ENCODE results near the gene VAMP5.
"Not testable (repeated sequence)": the region's sequence is repeated elsewhere in the genome, so short reads cannot be mapped to it uniquely, and the experiment has no call there.

Gene VAMP5

DNA sequence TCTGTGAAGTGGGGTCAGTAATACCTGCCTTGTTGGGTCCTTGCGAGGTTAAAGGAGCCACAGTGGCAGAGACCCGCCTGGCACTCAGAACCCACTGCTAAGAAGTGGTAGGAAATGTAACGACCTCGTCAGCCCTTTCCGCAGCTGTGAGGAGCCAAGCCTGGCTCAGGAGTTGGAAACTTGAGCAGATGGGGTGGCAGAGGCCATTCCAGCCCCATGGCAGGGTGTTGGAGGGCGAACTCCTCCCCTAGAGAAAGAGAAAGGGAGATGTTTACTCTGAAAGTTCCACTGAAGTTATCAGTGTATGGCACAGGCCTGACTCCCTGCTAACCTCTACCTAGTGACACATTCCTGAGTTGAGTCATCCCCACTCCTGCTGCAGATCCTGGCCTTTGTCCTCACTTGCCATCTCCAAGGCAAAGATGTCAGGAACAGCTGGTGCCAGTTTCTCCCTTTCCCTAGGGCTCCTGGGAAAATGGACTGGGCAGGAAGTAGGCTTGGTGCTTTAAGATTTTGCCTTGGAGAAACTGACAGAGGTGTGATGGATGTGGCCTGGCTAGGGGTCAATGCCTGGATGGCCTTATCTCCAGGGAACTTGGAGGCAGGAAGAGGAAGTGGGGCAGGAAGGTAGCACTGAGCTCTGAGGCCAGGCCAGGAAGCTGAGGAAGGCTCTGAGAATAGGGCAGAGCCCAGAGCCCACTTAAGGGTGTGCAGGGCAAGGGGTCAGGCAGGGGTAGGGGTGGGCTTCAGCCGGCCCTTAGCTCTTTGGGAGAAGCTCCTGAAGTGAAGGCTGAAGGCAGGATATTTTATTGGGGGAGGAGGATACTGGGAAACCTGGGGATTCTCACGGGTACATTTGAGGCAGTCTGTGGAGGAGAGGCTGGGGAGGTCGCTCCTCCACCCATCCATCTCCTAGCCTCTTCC is 888 bp downstream of the VAMP5 start:
- no peak for DNase-seq (ENCODE audit: low spot score)

DNA sequence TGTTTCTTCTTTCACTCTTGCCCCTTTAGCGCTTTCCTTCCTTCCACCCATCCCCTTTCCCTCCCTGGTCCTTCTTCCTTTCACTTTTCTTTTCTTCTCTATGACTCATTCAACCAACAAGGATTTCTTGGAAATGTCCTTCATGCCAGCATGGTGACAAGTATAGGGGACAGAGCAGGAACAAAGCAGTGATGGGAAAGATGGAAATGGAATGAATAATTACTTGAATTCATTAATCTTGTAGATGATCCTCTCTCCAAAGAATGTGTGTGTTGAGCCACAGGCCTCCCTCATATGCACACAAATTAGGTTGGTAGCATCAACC is 1.5 kb downstream of the VAMP5 start:
- no peak for DNase-seq (ENCODE audit: low spot score)

- no peak for DNase-seq (ENCODE audit: low spot score)
These were observed 4.0 kb downstream of the VAMP5 start for GRCh38 chr2:85588236-85588635.

DNA sequence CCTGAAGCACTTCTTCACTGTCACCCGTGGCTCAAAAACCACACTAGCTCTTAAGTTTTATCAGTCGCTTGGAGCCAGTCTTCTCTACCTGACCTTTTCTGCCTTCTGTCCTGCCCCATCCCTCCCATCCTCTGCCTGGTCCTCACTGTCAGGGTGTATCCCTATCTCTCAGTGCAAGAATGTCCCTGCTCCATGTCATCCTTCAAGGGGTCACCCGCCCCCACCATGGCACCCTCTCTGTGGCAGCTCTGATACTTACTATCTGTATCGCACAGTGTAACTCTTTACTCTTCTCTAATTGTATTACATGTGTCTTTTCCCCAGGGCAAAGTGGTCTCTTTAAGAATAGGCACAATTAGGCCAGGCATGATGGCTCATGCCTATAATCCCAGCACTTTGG is 4.4 kb downstream of the VAMP5 start:
- DNase-seq (ENCODE audit: low spot score), result no peak

GRCh38 chr2:85589181-85589580 is 5.0 kb downstream of the VAMP5 start:
- no peak for DNase-seq (ENCODE audit: low spot score)

- DNase-seq (ENCODE audit: low spot score), result no peak
These were observed 6.0 kb downstream of the VAMP5 start for GRCh38 chr2:85589982-85590791.

GRCh38 chr2:85590950-85591349 is 6.7 kb downstream of the VAMP5 start:
- DNase-seq (ENCODE audit: low spot score), result no peak

GRCh38 chr2:85591563-85591962 is 7.3 kb downstream of the VAMP5 start:
- DNase-seq (ENCODE audit: low spot score), result no peak

DNA sequence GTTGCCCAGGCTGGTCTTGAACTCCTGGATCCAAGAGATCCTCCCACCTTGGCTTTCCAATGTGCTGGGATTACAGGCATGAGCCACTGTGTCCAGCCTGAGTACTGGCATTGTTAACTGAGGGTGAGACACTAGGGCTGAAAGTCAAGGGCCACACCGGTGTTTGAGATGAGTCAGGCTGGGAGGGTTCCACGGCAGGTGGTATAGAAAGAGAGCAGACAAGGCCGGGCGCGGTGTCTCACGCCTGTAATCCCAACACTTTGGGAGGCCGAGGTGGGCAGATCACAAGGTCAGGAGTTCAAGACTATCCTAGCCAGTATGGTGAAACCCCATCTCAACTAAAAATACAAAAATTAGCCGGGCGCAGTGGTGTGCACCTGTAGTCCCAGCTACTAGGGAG is 8.1 kb downstream of the VAMP5 start:
- DNase-seq (ENCODE audit: low spot score), result not testable (repeated sequence)

DNA sequence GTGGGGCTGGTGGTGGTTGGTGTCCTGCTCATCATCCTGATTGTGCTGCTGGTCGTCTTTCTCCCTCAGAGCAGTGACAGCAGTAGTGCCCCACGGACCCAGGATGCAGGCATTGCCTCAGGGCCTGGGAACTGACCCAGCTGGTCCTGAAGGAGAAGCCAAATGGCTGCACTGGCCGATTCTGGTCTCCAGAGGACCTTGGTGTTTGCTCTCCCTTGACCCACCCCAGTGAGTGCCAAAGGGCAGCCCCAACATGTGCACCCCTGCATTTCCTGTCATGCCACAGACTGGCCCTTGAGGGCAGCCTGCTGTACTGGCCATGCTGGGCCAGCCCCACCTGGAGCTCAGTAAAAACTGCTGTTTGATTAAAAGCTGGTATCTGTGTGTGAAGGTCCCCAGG is 8.8 kb downstream of the VAMP5 start:
- no peak for DNase-seq (ENCODE audit: low spot score)

GRCh38 chr2:85594715-85595300 is 10.6 kb downstream of the VAMP5 start:
- DNase-seq (ENCODE audit: low spot score), result no peak

GRCh38 chr2:85595301-85596025 is 11.2 kb downstream of the VAMP5 start, which contains the start of gene RNF181:
Gene RNF181 (plus strand): TSS chr2:85595745. CDS start chr2:85595764, 19 bp downstream.
- DNase-seq (ENCODE audit: low spot score), result peak; percentile 99

DNA sequence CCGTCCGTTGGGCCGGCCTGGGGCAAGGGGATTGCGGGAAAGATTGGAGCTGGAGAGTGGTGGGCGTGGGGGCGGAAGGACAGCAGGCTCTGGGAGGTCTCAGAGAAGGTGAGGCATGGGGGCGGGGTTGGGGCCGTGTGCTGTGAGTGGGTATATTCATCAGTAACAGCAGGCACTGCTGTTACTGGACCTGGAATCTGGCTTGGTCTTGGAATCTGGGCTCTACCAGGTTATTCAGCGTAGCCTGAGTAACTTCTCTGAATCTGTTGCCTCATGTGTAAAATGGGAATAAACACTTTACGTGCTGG is 11.7 kb downstream of the VAMP5 start:
- DNase-seq (ENCODE audit: low spot score), result no peak

DNA sequence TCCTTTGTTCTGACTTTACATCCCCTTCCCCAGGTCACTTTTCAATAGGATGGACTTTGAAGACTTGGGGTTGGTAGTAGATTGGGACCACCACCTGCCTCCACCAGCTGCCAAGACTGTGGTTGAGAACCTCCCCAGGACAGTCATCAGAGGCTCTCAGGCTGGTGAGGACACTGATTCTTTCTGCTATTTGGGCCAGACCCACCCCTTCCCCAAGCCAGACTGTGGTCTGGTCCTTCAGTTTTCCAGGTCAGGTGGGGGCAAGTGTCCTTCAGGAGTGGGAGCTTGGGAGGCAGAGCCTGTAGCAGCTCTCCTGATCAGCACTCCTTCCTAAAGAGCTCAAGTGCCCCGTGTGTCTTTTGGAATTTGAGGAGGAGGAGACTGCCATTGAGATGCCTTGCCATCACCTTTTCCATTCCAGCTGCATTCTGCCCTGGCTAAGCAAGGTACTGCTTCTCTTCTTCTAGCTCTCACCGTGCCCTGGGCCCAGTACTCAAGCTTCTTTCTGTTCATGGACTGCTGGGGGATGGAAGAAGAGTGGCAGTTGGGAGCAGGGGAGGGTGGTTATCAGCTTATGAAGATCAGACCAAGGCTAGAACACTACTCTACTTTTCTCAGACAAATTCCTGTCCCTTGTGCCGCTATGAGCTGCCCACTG is 12.4 kb downstream of the VAMP5 start:
- no peak for DNase-seq (ENCODE audit: low spot score)

DNA sequence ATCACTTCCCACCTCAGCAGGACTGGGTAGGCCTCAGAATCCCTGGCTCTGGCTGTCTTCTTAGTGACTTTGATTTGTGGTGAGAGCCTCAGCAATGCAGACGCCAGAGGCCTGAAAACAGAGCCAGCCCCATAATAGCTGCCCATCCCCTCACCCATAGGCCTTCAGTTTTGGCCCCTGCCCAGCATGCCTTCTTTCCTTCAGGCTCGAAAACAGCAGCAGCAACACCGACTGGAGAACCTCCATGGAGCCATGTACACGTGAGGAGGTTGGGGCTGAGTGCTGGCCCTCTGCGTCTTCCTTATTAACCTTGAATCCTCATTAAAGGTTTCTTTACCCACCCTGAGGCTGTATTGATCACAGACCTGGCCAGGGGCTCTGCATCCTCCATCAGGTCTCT is 13.0 kb downstream of the VAMP5 start:
- DNase-seq (ENCODE audit: low spot score), result no peak

DNA sequence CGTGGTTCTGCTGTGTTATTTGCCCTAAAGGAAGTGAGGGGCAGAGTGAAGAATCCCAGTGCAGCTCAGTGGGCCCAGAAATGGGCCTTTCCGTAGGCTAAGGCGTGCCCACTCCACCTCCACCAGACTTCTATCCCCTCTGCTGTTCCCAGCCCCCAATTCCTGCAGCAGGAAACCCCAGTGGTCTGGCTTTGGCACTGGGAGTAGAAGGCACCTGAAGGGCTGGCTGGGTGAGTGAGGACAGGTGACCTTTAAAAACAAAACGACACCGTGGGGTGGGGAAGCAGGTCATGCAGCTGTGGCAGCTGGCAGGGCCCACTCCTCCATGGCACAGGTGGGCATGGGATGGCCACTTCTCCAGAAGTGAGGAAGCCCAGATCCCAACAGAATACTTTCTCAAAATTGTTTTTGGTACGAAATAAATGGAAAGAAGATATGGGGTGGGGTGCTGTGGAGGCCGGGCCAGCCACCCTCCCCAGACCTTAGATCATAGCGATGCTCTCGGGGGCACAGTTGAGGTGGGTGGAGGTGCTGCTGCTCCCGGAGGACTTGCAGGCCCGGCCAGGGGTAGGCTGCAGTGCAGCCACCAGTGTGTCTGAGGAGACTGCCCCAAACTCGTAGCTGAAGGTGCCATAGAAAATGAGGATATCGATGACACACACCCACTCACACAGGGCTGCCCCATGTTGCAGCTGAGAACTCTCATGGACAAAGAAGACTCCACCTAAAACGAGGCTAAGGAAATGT is 14.5 kb downstream of the VAMP5 start:
- no peak for DNase-seq (ENCODE audit: low spot score)

GRCh38 chr2:85599468-85600234 is 15.4 kb downstream of the VAMP5 start:
- no peak for DNase-seq (ENCODE audit: low spot score)

DNA sequence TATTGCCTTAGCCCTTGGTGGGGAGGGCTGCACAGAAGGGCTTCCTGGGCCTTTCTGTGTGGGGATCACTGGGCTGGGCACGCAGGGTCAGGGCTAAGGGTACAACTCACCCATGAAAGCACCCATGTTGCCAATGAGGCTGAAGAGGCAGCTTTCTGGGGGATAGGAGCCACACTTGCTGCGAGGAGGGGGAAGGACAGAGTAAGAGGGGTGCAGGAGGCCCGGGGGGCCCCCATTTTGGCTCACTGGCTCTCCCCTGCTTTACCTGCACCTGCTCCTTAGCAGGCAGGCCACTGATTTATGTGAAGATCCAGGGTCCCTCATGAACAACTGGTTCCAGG is 16.0 kb downstream of the VAMP5 start:
- DNase-seq (ENCODE audit: low spot score), result no peak

DNA sequence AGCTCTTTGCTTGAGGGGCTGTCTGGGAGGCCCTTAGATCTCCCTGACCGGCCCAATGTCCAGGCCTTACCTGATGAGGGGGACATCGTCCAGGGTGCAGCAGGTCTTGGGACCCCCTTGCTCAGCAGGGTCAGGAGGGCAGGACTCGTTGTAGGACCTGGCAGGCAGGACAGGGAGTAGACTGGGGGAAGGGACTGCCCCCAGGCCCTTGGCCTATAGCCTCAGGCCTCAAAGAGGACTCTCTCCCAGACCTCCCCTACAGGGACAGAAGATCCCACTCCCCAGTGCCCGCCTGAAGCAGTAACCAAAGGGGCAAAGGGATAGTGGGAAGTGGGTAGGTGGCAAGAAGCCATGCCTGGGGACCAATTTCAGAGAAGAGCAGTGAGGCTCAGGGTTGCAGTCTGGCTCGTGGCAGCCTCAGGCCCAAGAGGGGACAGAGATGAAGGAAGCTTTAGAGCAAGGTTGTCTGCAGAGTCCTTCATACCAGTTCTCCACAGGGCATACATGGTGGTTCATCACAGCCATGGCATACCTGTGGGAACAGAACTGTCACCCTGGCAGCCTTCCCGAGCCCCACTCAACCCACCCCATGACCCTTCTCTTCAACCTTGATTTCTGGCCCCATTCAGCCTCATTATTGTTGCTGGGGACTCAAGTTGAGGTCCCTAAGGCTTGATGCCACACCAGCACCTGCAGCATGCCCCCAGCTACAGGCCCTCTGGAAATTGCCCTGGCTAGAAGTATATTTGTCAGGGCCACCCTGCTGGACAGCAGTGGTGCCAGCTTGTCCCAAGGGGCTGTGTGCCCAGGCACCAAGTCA is 16.9 kb downstream of the VAMP5 start:
- no peak for DNase-seq (ENCODE audit: low spot score)
